Measurements from ENCODE around the gene SUDS3. TPM values are rescaled to one million over a fixed set of nuclear protein-coding genes. Genes with fewer than 3 reads are reported as not detected.

SUDS3 gene
- 26.0 and 44.4 TPM in 2 replicates for total RNA-seq

DNA sequence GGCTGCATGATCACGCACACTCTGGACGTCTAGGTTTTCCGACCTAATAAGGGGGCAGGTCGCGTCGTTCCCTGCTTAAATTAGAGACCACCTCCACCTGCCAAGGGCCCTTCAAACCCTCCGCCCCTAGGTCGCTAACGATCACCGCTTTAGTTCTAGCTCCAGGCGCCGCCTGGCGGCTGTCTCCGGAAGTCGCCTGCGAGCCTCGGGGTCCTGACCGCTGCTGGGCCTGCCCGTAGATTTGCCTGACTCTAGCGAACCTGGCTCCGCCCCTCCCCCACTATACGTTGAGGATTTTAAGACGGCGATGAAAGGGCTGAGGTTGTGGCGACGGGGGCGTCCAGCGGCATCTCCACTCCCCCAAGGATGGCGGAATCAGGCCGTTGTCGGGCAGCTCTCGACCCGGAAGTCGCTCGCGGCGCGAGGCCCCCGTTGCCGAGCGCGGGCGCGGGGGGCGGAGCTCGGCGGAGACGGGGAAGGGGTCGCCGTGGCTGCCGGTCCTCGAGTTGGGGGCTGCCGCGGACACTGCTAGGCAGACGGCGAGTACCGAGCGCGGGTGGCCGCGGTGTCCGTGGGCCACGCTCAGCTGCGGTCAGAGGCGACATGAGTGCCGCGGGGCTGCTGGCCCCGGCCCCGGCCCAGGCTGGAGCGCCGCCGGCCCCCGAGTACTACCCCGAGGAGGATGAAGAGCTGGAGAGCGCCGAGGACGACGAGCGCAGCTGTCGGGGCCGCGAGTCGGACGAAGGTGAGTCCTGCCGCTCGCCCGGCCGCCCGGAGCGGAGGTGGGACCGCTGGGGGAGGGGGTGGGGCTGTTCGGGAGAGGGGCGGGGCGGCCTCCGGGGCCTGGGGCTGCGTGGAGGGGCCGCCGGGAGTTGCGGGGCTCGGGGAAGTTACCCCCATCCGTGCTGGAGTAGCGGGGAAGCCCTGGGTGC is at the start of gene SUDS3:
TSS of gene SUDS3 (plus strand) at position 467 of the 932 bp plus-strand sequence. CDS start at position 604, 137 bp downstream.

DNA sequence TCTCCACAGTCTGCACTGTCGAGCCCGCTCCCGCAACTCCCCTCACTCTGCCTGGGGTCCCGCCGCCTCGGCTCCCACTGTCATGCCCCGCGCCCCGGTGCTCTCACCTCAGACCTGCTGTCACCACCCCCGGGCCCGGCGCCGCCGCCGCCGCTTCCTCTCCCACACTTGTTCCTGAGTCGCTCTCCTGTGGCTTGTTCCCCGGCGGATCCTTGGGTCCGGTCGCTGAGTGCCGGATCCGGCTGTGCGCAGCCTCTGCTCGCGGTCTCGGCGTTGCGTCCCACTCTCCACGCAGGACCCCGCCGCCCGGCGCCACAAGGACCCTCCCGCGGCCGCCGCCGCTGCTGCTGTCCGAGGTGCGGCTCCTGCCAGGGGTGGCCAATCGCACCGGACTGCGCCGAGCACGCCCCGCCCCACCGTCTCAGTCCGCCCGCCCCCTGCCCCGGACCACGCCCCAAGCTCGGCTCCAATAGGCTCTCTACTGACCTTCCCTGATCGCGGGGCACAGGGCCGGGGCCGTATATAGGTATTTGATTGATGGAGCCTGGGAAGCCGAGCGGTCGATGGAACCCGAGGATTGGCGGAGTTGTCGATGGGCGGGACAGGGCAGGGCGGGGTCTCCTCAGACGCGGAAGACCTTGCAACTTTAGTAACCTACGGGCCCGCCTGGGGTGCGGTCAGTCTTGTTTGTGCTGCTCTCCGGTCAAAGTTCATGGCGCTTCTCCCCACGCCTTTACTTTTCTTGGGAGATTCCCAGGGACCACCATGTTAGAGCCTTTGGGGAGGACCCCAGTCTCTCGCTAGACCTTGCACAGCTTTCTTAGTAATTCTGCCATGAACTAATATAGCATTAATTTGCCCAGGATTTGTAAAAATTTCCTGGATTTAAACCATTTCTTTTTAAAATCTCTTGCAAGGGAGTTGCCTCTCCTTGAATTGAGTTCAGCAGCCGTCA is 3.5 kb upstream of the SUDS3 start, which contains the start of gene TAOK3:
TSS of gene TAOK3 (minus strand) at position 367 of the 955 bp plus-strand sequence. CDS start 117,340 bp downstream, outside the sequence.

Other genes with a start within 250 kb of the SUDS3 start
- 99.1 and 123 TPM in 2 replicates for gene PEBP1, start 240.4 kb upstream of the SUDS3 start, total RNA-seq
- 43.5 and 50.4 TPM in 2 replicates for gene TAOK3, start 3.6 kb upstream of the SUDS3 start, total RNA-seq